GM23248 (cell line): ENCODE measurements around the gene GCNA. TPM values are rescaled to one million over a fixed set of nuclear protein-coding genes. Genes with fewer than 3 reads are reported as not detected.

Experiments used
- DNase-seq: peaks from one replicate; pipeline ENCODE4 v3.0.0-alpha.2; 2015
- H2AFZ ChIP-seq: fragments of 200-600 bp; sonication (generic); 2 replicates; pipeline ENCODE4 v1.6.1; 2016; ENCODE audit warnings: antibody characterized with exemption
- H3F3A ChIP-seq: fragments of 200-600 bp; sonication (generic); 2 replicates; pipeline ENCODE4 v1.6.1; 2016; ENCODE audit warnings: mild to moderate bottlenecking, antibody characterized with exemption, mixed run types; ENCODE audit not compliant: insufficient read depth
- H3K27ac ChIP-seq: fragments of 200-600 bp; sonication (generic); 2 replicates; pipeline ENCODE4 v1.5.1; 2016; ENCODE audit warnings: mild to moderate bottlenecking
- H3K27me3 ChIP-seq: fragments of 200-600 bp; sonication (generic); replicated peaks from 2 replicates; pipeline ENCODE4 v1.6.1; 2016; ENCODE audit warnings: mild to moderate bottlenecking; ENCODE audit not compliant: insufficient read depth
- H3K36me3 ChIP-seq: fragments of 200-600 bp; sonication (generic); 2 replicates; pipeline ENCODE4 v1.6.1; 2016; ENCODE audit warnings: low read depth, mild to moderate bottlenecking
- H3K4me1 ChIP-seq: fragments of 200-600 bp; sonication (generic); 2 replicates; pipeline ENCODE4 v1.6.1; 2016; ENCODE audit warnings: mild to moderate bottlenecking; ENCODE audit not compliant: insufficient read depth
- H3K4me2 ChIP-seq: fragments of 200-600 bp; sonication (generic); one replicate; pipeline ENCODE4 v1.6.1; 2016; ENCODE audit warnings: mild to moderate bottlenecking; ENCODE audit not compliant: unreplicated experiment
- H3K4me3 ChIP-seq: fragments of 200-600 bp; sonication (generic); 2 replicates; pipeline ENCODE4 v1.5.1; 2016; ENCODE audit warnings: mild to moderate bottlenecking
- H3K79me2 ChIP-seq: fragments of 200-600 bp; sonication (generic); 2 replicates; pipeline ENCODE4 v1.6.1; 2016; ENCODE audit warnings: mild to moderate bottlenecking; ENCODE audit not compliant: insufficient read depth
- H3K9ac ChIP-seq: fragments of 200-600 bp; sonication (generic); 2 replicates; pipeline ENCODE4 v1.6.1; 2016; ENCODE audit warnings: mild to moderate bottlenecking
- H3K9me2 ChIP-seq: fragments of 200-600 bp; sonication (generic); 2 replicates; pipeline ENCODE4 v1.6.1; 2016; ENCODE audit warnings: mixed run types, mild to moderate bottlenecking, moderate library complexity; ENCODE audit not compliant: insufficient read depth
- H3K9me3 ChIP-seq: fragments of 200-600 bp; sonication (generic); one replicate; pipeline ENCODE4 v1.6.1; 2017; ENCODE audit warnings: low read depth
- H4K20me1 ChIP-seq: fragments of 200-600 bp; sonication (generic); 2 replicates; pipeline ENCODE4 v1.6.0; 2016; ENCODE audit not compliant: insufficient read depth
- EZH2 ChIP-seq: fragments of 200-600 bp; sonication (generic); IDR thresholded peaks from 2 replicates; pipeline ENCODE4 v1.6.1; 2018; ENCODE audit warnings: antibody characterized with exemption, mild to moderate bottlenecking; ENCODE audit not compliant: insufficient read depth, poor library complexity, severe bottlenecking
- EZH2phosphoT487 ChIP-seq: fragments of 200-600 bp; sonication (generic); IDR thresholded peaks from 2 replicates; pipeline ENCODE4 v1.6.1; 2018; ENCODE audit warnings: antibody characterized with exemption, moderate library complexity, mild to moderate bottlenecking, low read depth; ENCODE audit not compliant: insufficient read depth
- WGBS, 2 experiments: methylation state at CpG; one replicate each; pipeline ENCODE4 v1.1.6; 2015 to 2017; ENCODE audit warnings: low lambda C conversion rate in 2 of 2, low coverage in 1 of 2; ENCODE audit errors: missing lambda C conversion rate in 2 of 2; 5-methylcytosine and 5-hydroxymethylcytosine counted together
- in situ Hi-C: fragments of 300-500 bp; cut with MboI; formaldehyde crosslinking; loops from 2 replicates; pipeline ENCODE4 v1.15.0; 2020
- polyA plus RNA-seq: library from polyadenylated mRNA; unstranded; fragments of >200 nt; fragmentation: Nextera tagmentation; extraction: Ambion mirVana; gene quantifications from 2 replicates; pipeline ENCODE4 v1.2.1, GENCODE V29; 2016
- total RNA-seq: library from RNA; depleted of rRNA; stranded (reverse); fragments of >200 nt; shearing (Covaris generic); gene quantifications from 2 replicates; pipeline ENCODE4 v1.2.3, GENCODE V29; 2014

The GCNA gene
- total and polyA plus RNA-seq, 2 experiments from 2014 or later, result 1.5 to 2.2 TPM

DNA sequence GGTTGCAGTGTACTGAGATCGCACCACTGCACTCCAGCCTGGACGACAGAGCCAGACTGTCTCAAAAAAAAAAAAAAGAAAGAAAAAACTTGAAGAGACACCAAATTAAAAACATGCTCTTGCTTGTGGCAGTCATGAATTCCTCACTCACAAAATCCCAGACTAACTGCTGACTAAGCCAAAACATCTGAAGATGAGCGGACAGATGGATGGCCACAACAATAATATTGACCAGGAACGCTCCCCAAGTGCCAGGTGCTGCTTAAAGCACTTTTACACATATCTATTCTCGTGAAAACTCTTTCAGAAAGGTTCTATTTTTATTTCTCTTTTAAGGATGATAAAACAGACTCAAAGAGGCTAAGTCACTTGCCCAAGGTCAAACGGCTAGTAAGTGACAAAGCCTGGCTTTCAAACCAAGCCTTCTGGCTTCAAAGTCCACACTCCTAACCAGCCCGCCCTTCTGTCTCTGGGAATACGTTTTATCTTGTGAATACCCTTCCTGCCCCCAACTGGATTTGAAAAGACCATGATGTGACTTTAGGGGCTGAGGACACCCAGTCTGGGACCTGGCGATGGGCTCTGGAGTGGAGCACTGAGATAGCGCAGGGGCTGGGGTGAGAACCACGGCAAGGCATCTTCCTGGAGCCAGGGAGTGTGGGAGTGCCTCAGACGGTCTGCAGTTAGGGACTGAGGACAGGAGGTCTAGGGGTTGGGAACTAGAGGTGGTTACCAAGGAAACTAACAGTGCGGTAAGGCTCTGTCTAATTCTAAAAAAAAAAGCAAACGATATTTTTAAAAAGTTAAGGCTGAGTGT, 49.6 kb downstream of the GCNA start:
- H4K20me1 ChIP-seq, result no peaks in the 10 kb centered on the region

DNA sequence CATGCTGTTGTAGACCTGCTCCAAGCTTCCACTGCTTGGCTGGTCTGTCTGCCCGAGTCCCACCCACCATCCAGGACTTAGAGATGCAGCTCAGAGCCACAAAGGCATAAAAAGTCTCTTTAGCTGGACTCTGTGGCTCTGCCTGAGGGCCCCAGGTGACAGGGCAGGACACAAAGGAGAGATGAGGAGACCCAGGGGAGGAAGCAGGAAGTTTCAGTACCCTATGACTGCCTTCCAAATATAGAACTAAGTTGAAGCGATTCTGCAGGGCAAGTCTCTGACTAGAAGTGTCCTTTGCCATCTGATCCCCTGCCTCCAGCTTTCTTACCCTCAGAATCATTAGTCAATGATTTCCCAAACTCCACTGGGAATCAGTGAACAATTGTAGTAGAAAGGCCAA, 51.2 kb downstream of the GCNA start:
- TF ChIP-seq EZH2phosphoT487 (no peak), EZH2 (no peak)
- Histone ChIP-seq H3F3A (no peaks in the 10 kb centered on the region), H3K36me3 (no peaks in the 10 kb centered on the region), H2AFZ (no peak overlapping the region), H3K27me3 (no peaks in the 10 kb centered on the region), H3K27ac (no peak overlapping the region), H3K9ac (no peak overlapping the region), H3K9me3 (no peaks in the 10 kb centered on the region), H3K79me2 (no peaks in the 10 kb centered on the region), H4K20me1 (no peaks in the 10 kb centered on the region), H3K9me2 (no peaks in the 10 kb centered on the region), H3K4me1 (no peaks in the 10 kb centered on the region), H3K4me2 (no peak overlapping the region), H3K4me3 (no peak overlapping the region)
- DNase-seq, result no peak
- in situ Hi-C loops, result no loop called here
- WGBS, 2 experiments, result 94 to 100% methylated on average over 1 to 2 of the region's 2 CpGs

More for the DNA sequence above, 49.6 kb downstream of the GCNA start:
- DNase-seq, result no peak
- Histone ChIP-seq H3K4me3 (no peak overlapping the region), H3K27me3 (no peaks in the 10 kb centered on the region), H3K4me2 (no peak overlapping the region), H3K9ac (no peak overlapping the region), H2AFZ (no peak overlapping the region), H3K4me1 (0 out of 2 replicates have a peak, but pooled peaks cover 3% of the 10 kb centered on the region), H3K9me2 (no peaks in the 10 kb centered on the region), H3K79me2 (no peaks in the 10 kb centered on the region), H3K9me3 (no peaks in the 10 kb centered on the region), H3F3A (no peaks in the 10 kb centered on the region), H3K27ac (no peak overlapping the region), H3K36me3 (no peaks in the 10 kb centered on the region)
- in situ Hi-C loops, result no loop called here
- TF ChIP-seq EZH2 (no peak), EZH2phosphoT487 (no peak)
- WGBS, 2 experiments, result 29 to 36% methylated on average over 9 to 14 of the region's 14 CpGs

DNA sequence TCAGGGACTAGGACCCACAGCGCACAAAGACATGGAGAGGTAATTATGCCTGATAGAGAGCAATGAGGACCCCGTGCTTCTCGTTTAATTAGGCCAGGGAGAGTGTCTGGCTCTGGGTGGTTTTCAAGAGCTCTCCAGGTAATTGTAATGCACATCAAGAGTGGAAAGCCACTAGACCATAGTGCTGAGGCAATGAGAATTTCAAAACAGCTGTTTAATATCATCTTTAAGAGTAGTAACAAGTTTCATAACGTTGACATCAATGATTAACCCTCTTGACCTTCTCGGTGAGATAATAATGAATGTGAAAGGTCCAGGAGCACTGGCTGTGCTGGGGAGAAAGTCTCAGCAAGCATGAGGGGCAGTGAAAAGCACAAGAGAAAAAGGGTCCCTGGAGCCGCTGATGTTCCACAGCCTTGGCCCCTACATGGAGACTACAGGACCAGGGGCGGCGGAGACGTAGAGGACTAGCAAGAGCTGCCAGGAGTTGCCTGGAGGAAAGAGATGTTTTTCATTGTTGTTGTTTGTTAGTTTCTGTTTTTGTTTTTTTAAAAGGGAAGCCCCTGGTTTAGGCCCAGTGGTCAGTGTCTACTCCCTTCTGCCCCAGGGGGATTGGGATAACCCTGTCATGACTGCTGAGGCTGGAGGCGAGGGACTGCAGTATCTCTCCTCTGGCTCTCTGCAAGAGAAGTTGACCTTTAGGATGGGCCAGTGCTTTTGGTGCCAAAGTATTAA, 54.9 kb downstream of the GCNA start:
- Histone ChIP-seq H4K20me1 (no peaks in the 10 kb centered on the region), H3K4me3 (no peak overlapping the region), H3K27ac (no peak overlapping the region), H2AFZ (no peak overlapping the region), H3F3A (no peaks in the 10 kb centered on the region), H3K4me2 (no peak overlapping the region), H3K9me2 (no peaks in the 10 kb centered on the region), H3K9ac (no peak overlapping the region), H3K36me3 (no peaks in the 10 kb centered on the region), H3K4me1 (peaks cover 5% of the 10 kb centered on the region; the same call in 1 of the 2 replicates), H3K27me3 (no peaks in the 10 kb centered on the region), H3K79me2 (no peaks in the 10 kb centered on the region), H3K9me3 (no peaks in the 10 kb centered on the region)
- DNase-seq, result no peak
- TF ChIP-seq EZH2 (no peak), EZH2phosphoT487 (no peak)
- 94 to 99% methylated on average over 6 to 10 of the region's 10 CpGs for WGBS, 2 experiments
- in situ Hi-C loops, result no loop called here

DNA sequence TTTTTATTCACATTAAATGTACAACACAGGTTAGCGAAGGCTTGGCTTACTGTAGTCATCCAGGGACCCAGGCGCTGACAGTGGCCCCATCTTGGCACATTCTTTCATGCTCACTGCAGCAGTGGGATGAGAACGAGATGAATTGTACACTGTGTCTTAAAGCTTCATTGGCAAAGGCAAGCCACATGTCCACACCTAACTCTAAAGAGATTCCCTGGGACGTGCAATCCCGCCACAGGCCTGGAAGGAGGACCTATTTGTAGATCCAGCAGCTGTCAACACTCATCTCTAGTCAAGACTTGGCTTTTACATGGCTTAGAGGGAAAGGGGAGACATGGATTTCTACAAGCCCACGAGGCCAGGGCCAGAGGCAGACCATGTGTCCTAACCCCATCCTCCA, 56.1 kb downstream of the GCNA start:
- Histone ChIP-seq H3K4me2 (no peak overlapping the region), H4K20me1 (no peaks in the 10 kb centered on the region), H3F3A (no peaks in the 10 kb centered on the region), H3K79me2 (no peaks in the 10 kb centered on the region), H3K27me3 (no peaks in the 10 kb centered on the region), H3K9me3 (no peaks in the 10 kb centered on the region), H2AFZ (no peak overlapping the region), H3K36me3 (no peaks in the 10 kb centered on the region), H3K9ac (no peak overlapping the region), H3K9me2 (no peaks in the 10 kb centered on the region), H3K4me1 (peaks cover 9% of the 10 kb centered on the region; the same call in 1 of the 2 replicates), H3K4me3 (no peak overlapping the region), H3K27ac (no peak overlapping the region)
- TF ChIP-seq EZH2phosphoT487 (no peak), EZH2 (no peak)
- no peak for DNase-seq
- 77 to 83% methylated on average over 6 of the region's 6 CpGs for WGBS, 2 experiments
- in situ Hi-C loops, result no loop called here
